DMS153 (cell line): ENCODE results near the gene STARD7.

ENCODE experiments used
- DNase-seq: peaks from one replicate; lab custom pipeline; 2025; lab: John Stamatoyannopoulos, UW

Gene STARD7

DNA sequence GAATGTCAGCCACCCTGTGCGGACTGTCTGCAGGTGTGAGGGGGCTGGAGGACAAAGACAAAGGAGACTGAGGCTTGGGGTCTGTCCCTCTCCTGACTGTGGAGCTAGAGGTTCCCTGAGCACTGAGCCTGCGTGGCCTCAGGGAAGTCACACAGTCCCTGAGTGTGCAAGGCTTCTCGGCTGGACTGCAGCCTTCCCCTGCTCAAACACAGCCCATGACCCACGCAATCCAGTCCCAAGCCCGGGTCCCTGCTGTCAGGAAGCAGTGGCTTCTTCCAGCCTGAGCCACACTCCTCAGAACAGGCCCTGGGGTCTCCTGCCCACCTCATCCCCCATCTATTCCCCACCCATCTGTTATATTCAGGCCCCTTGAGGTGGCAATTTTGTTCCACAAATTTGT lies 73.0 kb downstream of the STARD7 start:
- DNase-seq: no peak

DNA sequence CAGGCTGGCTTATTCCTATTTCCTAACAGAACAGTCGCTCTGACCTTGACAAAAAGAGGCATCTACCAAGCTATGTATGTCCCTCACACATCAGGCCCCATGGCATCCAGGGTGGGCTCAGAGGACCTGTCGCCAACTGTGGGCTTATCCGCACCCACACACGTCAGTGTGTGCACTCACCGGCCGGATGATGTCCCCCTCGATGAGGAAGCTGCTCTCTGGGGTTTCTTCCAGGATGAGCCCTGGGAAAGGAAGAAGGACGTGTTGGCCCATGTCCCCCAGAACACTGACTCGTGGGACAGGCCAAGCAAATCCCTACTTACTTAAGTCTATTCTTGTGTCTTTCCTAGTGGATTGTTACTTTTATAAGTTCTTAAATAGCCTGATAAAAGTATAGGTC lies 73.5 kb downstream of the STARD7 start:
- DNase-seq: no peak
